CD8-positive, alpha-beta memory T cell (primary cell): ENCODE results near the gene FNBP1L. TPM values are rescaled to one million over a fixed set of nuclear protein-coding genes. Genes with fewer than 3 reads are reported as not detected.

Experiments used
- CTCF ChIA-PET: fragments of 350-600 bp; sonication (Branson Sonifier 250); formaldehyde crosslinking; loops from one replicate; lab custom pipeline; 2021; ENCODE audit warnings: antibody characterized with exemption; lab: Charles Lee
- POLR2A ChIA-PET: fragments of 350-600 bp; sonication (Branson Sonifier 250); formaldehyde crosslinking; loops from one replicate; lab custom pipeline; 2021; ENCODE audit warnings: antibody characterized with exemption; lab: Charles Lee
- DNase-seq, 5 donors: peaks; one replicate each; pipeline versions ENCODE4 v3.0.0 to v3.0.0-alpha.2; 2020 to 2022; ENCODE audit warnings: mixed read lengths in 1 of 5
- H3K27ac ChIP-seq: one replicate; pipeline ENCODE4 v1.7.0; 2013; ENCODE audit warnings: low read depth, mild to moderate bottlenecking, low read length, moderate library complexity
- H3K27me3 ChIP-seq: 2 replicates; pipeline ENCODE4 v1.7.0; 2013; ENCODE audit warnings: low read length, mild to moderate bottlenecking; ENCODE audit not compliant: insufficient read depth, poor library complexity, severe bottlenecking
- H3K36me3 ChIP-seq: 2 replicates; pipeline ENCODE4 v1.7.0; 2013; ENCODE audit warnings: mild to moderate bottlenecking, low read length, moderate library complexity; ENCODE audit not compliant: insufficient read depth
- H3K4me1 ChIP-seq: 2 replicates; pipeline ENCODE4 v1.7.0; 2013; ENCODE audit warnings: mild to moderate bottlenecking, low read length, moderate library complexity; ENCODE audit not compliant: insufficient read depth
- H3K4me3 ChIP-seq: 2 replicates; pipeline ENCODE4 v1.7.0; 2013; ENCODE audit warnings: mild to moderate bottlenecking, low read length
- H3K9me3 ChIP-seq: 2 replicates; pipeline ENCODE4 v1.7.0; 2013; ENCODE audit warnings: mild to moderate bottlenecking, low read length
- H3K27ac Mint-ChIP-seq, 8 donors: one replicate each; pipeline ENCODE4 v1.8.0; 2020 to 2021; ENCODE audit warnings: mixed read lengths in 8 of 8, mild to moderate bottlenecking in 6 of 8, inconsistent platforms in 3 of 8, moderate library complexity in 3 of 8
- H3K27me3 Mint-ChIP-seq, 2 donors: one replicate each; pipeline ENCODE4 v1.8.0; 2020 to 2021; ENCODE audit warnings: mixed read lengths in 2 of 2, mild to moderate bottlenecking in 1 of 2, moderate library complexity in 1 of 2
- H3K36me3 Mint-ChIP-seq, 3 donors: one replicate each; pipeline ENCODE4 v1.8.0; 2020 to 2021; ENCODE audit warnings: mixed read lengths in 3 of 3, inconsistent platforms in 1 of 3, mild to moderate bottlenecking in 1 of 3
- H3K4me1 Mint-ChIP-seq, 3 donors: one replicate each; pipeline ENCODE4 v1.8.0; 2020 to 2021; ENCODE audit warnings: mixed read lengths in 3 of 3, inconsistent platforms in 1 of 3, mild to moderate bottlenecking in 1 of 3
- H3K4me3 Mint-ChIP-seq, 7 donors: one replicate each; pipeline ENCODE4 v1.8.0; 2020 to 2021; ENCODE audit warnings: mixed read lengths in 7 of 7, mild to moderate bottlenecking in 6 of 7, moderate library complexity in 4 of 7, inconsistent platforms in 2 of 7
- H3K9me3 Mint-ChIP-seq, 5 donors: one replicate each; pipeline ENCODE4 v1.8.0; 2020 to 2022; ENCODE audit warnings: mixed read lengths in 5 of 5, mild to moderate bottlenecking in 3 of 5, moderate library complexity in 2 of 5, inconsistent platforms in 1 of 5
- polyA plus RNA-seq: library from polyadenylated mRNA; unstranded; fragments of 300-500 nt; fragmentation: Illumina TruSeq; gene quantifications from one replicate; pipeline ENCODE4 v1.2.3, GENCODE V29; 2021
- total RNA-seq, 2 experiments: library from RNA; stranded (reverse); gene quantifications; one replicate each; pipeline ENCODE4 v1.2.3, GENCODE V29; 2021

FNBP1L gene
- total and polyA plus RNA-seq, 3 experiments from 2014 or later: 0.17 to 1.1 (median 0.91) TPM

DNA sequence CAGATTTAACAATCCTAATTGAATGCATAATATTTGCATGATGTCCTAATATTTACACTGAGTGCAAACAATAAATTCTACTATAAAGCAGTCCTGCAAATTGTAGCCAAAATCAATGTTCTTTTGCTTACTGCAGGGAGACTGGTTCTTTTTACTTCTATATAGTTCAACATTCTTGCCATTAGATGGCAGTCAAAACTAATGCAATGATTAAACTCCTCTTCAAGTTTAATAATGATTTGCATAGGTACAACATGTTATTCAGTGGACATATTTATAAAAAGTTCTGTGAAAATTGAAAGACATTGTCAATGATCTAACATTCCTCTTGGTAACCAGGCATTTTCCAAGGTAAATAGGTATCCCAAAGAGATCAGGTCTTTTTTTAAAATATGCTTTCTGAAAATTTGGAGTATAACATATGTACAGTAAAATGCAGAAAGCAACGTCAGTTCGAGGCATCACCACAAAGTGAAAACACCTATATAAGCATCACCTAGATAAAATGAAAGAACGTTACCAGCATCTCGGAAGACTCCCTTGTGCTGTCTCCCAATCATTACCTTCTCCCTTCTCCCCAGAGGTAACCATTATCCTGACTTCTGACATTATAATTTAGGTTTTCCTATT, 9.8 kb upstream of the FNBP1L start:
- H3K27ac Mint-ChIP-seq: no peak overlapping the region
- POLR2A ChIA-PET: no interaction called here
- CTCF ChIA-PET: interaction anchor here (1.2 to 1.3 kb wide), 2 partner anchors 11 to 133 kb away, joined by 4 read pairs; no protein-coding TSS in a partner anchor
- peaks cover 0 to 25% of the 10 kb centered on the region in 2 donors for H3K27me3 Mint-ChIP-seq
- H3K36me3 Mint-ChIP-seq: no peaks in the 10 kb centered on the region
- no peaks in the 10 kb centered on the region for H3K27me3 ChIP-seq
- no peaks in the 10 kb centered on the region for H3K36me3 ChIP-seq
- H3K4me3 Mint-ChIP-seq: no peak overlapping the region
- DNase-seq: peak in 2 of 5 donors; percentile 11 to 20
- H3K9me3 Mint-ChIP-seq: no peaks in the 10 kb centered on the region
- no peaks in the 10 kb centered on the region for H3K4me1 ChIP-seq
- H3K9me3 ChIP-seq: no peaks in the 10 kb centered on the region
- no peak overlapping the region for H3K4me3 ChIP-seq
- no peak overlapping the region for H3K27ac ChIP-seq
- no peaks in the 10 kb centered on the region for H3K4me1 Mint-ChIP-seq

DNA sequence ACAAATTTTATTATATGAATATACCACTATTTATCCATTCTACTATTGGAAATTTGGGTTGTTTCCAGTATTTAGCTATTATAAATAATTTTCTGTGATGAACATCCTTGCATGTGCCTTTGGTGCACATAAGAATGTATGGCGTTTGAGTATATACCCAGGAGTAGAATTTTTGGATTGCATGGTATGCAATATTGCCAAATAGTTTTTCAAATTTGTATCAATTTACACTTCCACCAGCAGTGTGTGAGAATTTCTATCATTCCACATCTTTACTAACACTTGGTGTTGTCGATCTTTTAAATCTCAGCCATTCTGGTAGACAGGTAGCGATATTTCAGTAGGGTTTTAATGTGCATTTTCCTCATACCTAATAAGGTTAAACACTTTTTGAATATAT, 9.2 kb upstream of the FNBP1L start:
- CTCF ChIA-PET: no interaction called here

DNA sequence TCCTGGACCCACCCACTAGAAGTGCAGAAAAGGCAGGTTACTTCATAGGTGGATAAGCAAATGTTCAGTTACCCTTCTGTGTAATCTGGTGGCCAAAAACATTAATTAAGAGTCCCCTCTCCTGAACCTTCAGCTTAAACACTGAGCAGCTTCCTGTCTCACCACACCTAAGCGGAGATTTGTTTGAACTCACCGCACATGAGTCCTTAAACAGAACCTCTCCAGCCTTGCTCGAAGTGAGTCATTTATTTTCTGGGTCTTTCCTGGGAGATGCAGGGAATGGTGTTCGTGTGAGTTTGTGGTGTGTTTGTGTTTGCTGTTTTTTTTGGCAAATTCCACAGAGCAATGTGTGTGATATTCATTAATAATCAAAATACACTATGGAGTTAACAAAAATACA, 7.6 kb upstream of the FNBP1L start:
- Histone ChIP-seq H3K9me3 (no peaks in the 10 kb centered on the region), H3K4me1 (no peaks in the 10 kb centered on the region), H3K27me3 (no peaks in the 10 kb centered on the region), H3K36me3 (no peaks in the 10 kb centered on the region), H3K27ac (no peak overlapping the region), H3K4me3 (no peak overlapping the region)
- DNase-seq: no peak
- no peak overlapping the region for H3K4me3 Mint-ChIP-seq
- H3K9me3 Mint-ChIP-seq: no peaks in the 10 kb centered on the region
- H3K36me3 Mint-ChIP-seq: no peaks in the 10 kb centered on the region
- CTCF ChIA-PET: no interaction called here
- peak overlapping the region in 1 of 8 donors; percentile 29 for H3K27ac Mint-ChIP-seq
- POLR2A ChIA-PET: no interaction called here
- no peaks in the 10 kb centered on the region for H3K4me1 Mint-ChIP-seq
- peaks cover 3 to 22% of the 10 kb centered on the region in 2 donors for H3K27me3 Mint-ChIP-seq

More for the DNA sequence above, 9.2 kb upstream of the FNBP1L start:
- H3K9me3 Mint-ChIP-seq: no peaks in the 10 kb centered on the region
- H3K4me1 ChIP-seq: no peaks in the 10 kb centered on the region
- H3K36me3 ChIP-seq: no peaks in the 10 kb centered on the region
- DNase-seq: no peak
- no peak overlapping the region for H3K4me3 Mint-ChIP-seq
- no peaks in the 10 kb centered on the region for H3K4me1 Mint-ChIP-seq
- H3K27me3 Mint-ChIP-seq: peaks cover 3 to 25% of the 10 kb centered on the region in 2 donors
- no peaks in the 10 kb centered on the region for H3K27me3 ChIP-seq
- POLR2A ChIA-PET: no interaction called here
- H3K27ac Mint-ChIP-seq: no peak overlapping the region
- no peaks in the 10 kb centered on the region for H3K9me3 ChIP-seq
- no peaks in the 10 kb centered on the region for H3K36me3 Mint-ChIP-seq
- H3K4me3 ChIP-seq: no peak overlapping the region
- H3K27ac ChIP-seq: no peak overlapping the region

DNA sequence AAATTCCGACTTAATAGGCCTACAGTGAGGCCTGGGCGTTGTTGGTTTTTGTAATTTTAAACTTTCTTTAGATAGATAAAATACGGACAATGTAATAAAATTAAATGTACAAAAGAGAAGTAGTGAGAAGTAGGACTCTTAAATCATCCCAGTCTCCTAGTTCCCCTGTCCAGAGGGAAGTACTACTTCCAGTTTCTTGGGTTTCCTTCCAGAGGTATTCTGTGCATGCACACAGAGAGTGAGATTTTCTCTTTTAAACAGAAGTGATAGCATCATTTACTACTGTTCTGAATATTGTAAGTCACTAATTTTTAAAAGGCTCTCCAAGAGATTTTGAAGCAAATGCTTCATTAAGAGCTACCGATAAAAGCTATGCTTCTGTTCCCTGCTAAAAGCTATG, 7.2 kb upstream of the FNBP1L start:
- no peaks in the 10 kb centered on the region for H3K36me3 ChIP-seq
- Mint-ChIP-seq H3K27ac (no peak overlapping the region), H3K9me3 (no peaks in the 10 kb centered on the region), H3K4me1 (no peaks in the 10 kb centered on the region), H3K4me3 (no peak overlapping the region), H3K27me3 (peaks cover 7 to 26% of the 10 kb centered on the region in 2 donors), H3K36me3 (no peaks in the 10 kb centered on the region)
- no peaks in the 10 kb centered on the region for H3K9me3 ChIP-seq
- DNase-seq: no peak
- no peaks in the 10 kb centered on the region for H3K27me3 ChIP-seq
- H3K4me3 ChIP-seq: no peak overlapping the region
- no peaks in the 10 kb centered on the region for H3K4me1 ChIP-seq
- H3K27ac ChIP-seq: no peak overlapping the region
- CTCF ChIA-PET: no interaction called here
- POLR2A ChIA-PET: no interaction called here

DNA sequence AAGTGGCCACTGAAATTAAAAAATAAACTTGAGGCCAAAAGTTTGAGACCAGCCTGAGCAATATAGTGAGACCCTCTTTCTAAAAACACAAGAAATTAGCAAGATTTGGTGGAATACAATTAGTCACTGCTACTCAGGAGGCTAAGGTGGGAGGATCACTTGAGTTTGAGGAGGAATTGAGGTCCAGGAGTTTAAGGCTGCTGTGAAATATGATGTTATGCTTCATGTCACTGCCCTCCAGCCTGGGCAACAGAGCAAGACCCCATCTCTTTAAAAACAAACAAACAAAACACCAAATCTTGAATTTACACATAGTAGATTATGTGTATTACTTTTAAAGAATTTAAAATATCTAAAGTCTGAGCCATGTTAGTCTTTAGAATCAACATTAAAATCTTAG, 6.3 kb upstream of the FNBP1L start:
- Histone ChIP-seq H3K36me3 (no peaks in the 10 kb centered on the region), H3K27ac (no peak overlapping the region), H3K4me1 (no peaks in the 10 kb centered on the region), H3K9me3 (no peaks in the 10 kb centered on the region), H3K4me3 (no peak overlapping the region), H3K27me3 (no peaks in the 10 kb centered on the region)
- Mint-ChIP-seq H3K27ac (no peak overlapping the region), H3K36me3 (no peaks in the 10 kb centered on the region), H3K27me3 (peaks cover 9 to 33% of the 10 kb centered on the region in 2 donors), H3K9me3 (no peaks in the 10 kb centered on the region), H3K4me3 (no peak overlapping the region), H3K4me1 (peaks cover 0 to under 1% (median 0%) of the 10 kb centered on the region in 3 donors)
- no peak for DNase-seq
- CTCF ChIA-PET: no interaction called here
- POLR2A ChIA-PET: no interaction called here

DNA sequence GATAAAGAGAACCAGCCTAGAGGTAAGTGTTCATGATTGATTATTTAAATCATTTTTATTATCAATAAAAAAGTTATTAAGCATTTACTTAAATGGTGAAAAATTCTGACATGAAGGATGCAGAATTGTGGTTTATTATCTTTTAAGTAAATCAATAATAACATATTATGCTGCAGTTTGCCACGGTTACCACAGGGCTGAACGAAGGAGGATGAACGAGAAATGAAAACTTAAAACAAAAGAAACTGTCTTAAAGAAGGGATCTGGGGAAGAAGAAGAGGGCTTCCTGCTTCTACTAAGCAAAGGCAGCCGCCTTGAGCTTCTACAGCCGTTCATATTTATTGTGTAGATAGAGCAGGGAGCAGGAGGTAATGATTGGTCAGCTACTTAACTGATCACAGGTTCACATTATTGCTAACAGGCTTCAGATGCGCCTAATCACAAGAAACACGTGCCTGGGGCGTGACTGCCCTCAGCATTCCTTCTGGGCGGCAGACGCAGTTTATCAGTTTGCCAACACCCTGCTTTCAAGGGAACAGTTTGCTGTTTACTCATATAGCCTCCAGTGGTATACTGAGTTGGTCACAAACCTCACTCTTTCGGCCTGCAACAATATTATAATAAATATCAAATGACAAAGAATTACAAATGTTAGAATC, 5.8 kb upstream of the FNBP1L start:
- Mint-ChIP-seq H3K27ac (peak overlapping the region in 1 of 8 donors; percentile 7), H3K9me3 (no peaks in the 10 kb centered on the region), H3K4me3 (no peak overlapping the region), H3K4me1 (peaks cover 2 to 6% (median 3%) of the 10 kb centered on the region in 3 donors), H3K27me3 (peaks cover 15 to 38% of the 10 kb centered on the region in 2 donors), H3K36me3 (no peaks in the 10 kb centered on the region)
- no peaks in the 10 kb centered on the region for H3K9me3 ChIP-seq
- no peaks in the 10 kb centered on the region for H3K27me3 ChIP-seq
- no peak overlapping the region for H3K27ac ChIP-seq
- no peaks in the 10 kb centered on the region for H3K4me1 ChIP-seq
- no peaks in the 10 kb centered on the region for H3K36me3 ChIP-seq
- ChIA-PET CTCF (no interaction called here), POLR2A (no interaction called here)
- no peak for DNase-seq
- H3K4me3 ChIP-seq: no peak overlapping the region

DNA sequence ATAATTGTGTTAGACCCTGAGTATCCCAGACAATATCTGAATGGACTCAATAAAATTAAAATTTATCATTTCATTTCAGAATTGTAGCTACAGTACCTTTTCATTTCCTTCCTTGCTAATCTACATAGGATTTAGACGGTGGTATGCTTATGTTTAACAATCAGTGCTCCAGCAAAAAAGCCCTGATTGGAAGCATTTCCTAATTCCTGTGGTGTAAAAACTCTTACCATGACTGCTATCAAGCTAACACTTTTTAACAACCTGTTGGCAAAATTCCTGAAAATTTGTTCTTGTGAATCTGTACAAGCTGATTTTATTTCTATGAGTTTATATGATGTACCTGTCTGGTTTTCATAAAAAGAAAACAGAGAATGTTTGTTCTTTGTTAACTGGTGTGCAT, 5.2 kb upstream of the FNBP1L start:
- POLR2A ChIA-PET: no interaction called here
- Mint-ChIP-seq H3K27me3 (peaks cover 19 to 44% of the 10 kb centered on the region in 2 donors), H3K4me3 (no peak overlapping the region), H3K27ac (no peak overlapping the region), H3K4me1 (peaks cover 7 to 12% (median 9%) of the 10 kb centered on the region in 3 donors), H3K9me3 (no peaks in the 10 kb centered on the region), H3K36me3 (no peaks in the 10 kb centered on the region)
- CTCF ChIA-PET: no interaction called here
- H3K9me3 ChIP-seq: no peaks in the 10 kb centered on the region
- DNase-seq: no peak
- H3K27ac ChIP-seq: no peak overlapping the region
- no peaks in the 10 kb centered on the region for H3K4me1 ChIP-seq
- peaks cover 4% of the 10 kb centered on the region for H3K27me3 ChIP-seq
- no peak overlapping the region for H3K4me3 ChIP-seq
- H3K36me3 ChIP-seq: no peaks in the 10 kb centered on the region

DNA sequence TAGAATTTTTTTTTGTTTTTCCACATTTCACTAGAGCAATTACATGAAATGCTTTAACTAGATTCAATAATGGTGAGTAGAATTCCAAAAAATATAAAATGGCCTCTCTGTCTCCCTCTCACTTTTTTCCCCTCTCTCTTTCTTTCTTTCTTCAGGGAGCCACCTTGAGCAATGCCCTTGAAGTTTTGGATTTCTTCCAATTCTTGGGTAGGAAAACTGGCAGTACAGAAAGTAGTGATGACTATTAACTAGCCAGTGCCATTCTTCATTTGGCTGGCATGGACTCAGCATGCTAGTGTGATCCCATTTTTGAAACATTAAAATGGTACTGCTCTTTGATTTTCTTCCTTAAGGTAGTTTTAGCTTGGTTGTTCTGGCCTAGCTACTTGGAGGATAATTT, 4.5 kb upstream of the FNBP1L start:
- Histone ChIP-seq H3K27me3 (peaks cover 4% of the 10 kb centered on the region), H3K4me3 (no peak overlapping the region), H3K27ac (no peak overlapping the region), H3K4me1 (no peaks in the 10 kb centered on the region), H3K36me3 (no peaks in the 10 kb centered on the region), H3K9me3 (no peaks in the 10 kb centered on the region)
- no peak overlapping the region for H3K4me3 Mint-ChIP-seq
- no peak for DNase-seq
- no peaks in the 10 kb centered on the region for H3K9me3 Mint-ChIP-seq
- no peaks in the 10 kb centered on the region for H3K36me3 Mint-ChIP-seq
- H3K27ac Mint-ChIP-seq: no peak overlapping the region
- ChIA-PET POLR2A (no interaction called here), CTCF (no interaction called here)
- H3K27me3 Mint-ChIP-seq: peaks cover 21 to 44% of the 10 kb centered on the region in 2 donors
- peaks cover 7 to 15% (median 9%) of the 10 kb centered on the region in 3 donors for H3K4me1 Mint-ChIP-seq
